Hippocampal formation (tissue), 2 donors: Measurements from ENCODE around the gene SPOCK1.
A peak's percentile ranks its signal among the peaks of the same experiment; 100 is the strongest.
"Not testable (repeated sequence)": the region's sequence is repeated elsewhere in the genome, so short reads cannot be mapped to it uniquely, and the experiment has no call there.

ENCODE experiments used
- DNase-seq, 2 donors: peaks; one replicate each; lab custom pipeline; 2025; lab: John Stamatoyannopoulos, UW

Gene SPOCK1

GRCh38 chr5:137498736-137499505, at the start of gene SPOCK1:
TSS of gene SPOCK1 (minus strand) at chr5:137499326.
- peak; percentile 71 to 73 for DNase-seq

- DNase-seq = no peak
Observed at GRCh38 chr5:137545956-137546355, 46.8 kb upstream of the SPOCK1 start.

- DNase-seq = not testable (repeated sequence)
Observed at GRCh38 chr5:137535449-137535848, 36.3 kb upstream of the SPOCK1 start.

- DNase-seq = no peak
Observed at GRCh38 chr5:137533963-137534362, 34.8 kb upstream of the SPOCK1 start.

GRCh38 chr5:137531266-137531665, 32.1 kb upstream of the SPOCK1 start:
- no peak for DNase-seq

GRCh38 chr5:137521246-137521645, 22.1 kb upstream of the SPOCK1 start:
- peak in 1 of 2 donors; percentile 15 for DNase-seq

GRCh38 chr5:137516961-137517360, 17.8 kb upstream of the SPOCK1 start:
- DNase-seq = no peak

- no peak for DNase-seq
Observed at GRCh38 chr5:137516251-137516797, 17.2 kb upstream of the SPOCK1 start.

GRCh38 chr5:137515238-137515637, 16.1 kb upstream of the SPOCK1 start:
- no peak for DNase-seq

- DNase-seq = no peak
Observed at GRCh38 chr5:137510671-137511070, 11.5 kb upstream of the SPOCK1 start.

- no peak for DNase-seq
Observed at GRCh38 chr5:137507150-137507549, 8.0 kb upstream of the SPOCK1 start.

GRCh38 chr5:137506296-137506695, 7.2 kb upstream of the SPOCK1 start:
- no peak for DNase-seq

- no peak for DNase-seq
Observed at GRCh38 chr5:137504916-137505315, 5.8 kb upstream of the SPOCK1 start.

- DNase-seq = no peak
Observed at GRCh38 chr5:137503456-137503855, 4.3 kb upstream of the SPOCK1 start.

GRCh38 chr5:137502632-137503031, 3.5 kb upstream of the SPOCK1 start:
- DNase-seq = no peak

GRCh38 chr5:137501846-137502406, 2.8 kb upstream of the SPOCK1 start:
- no peak for DNase-seq

- DNase-seq = no peak
Observed at GRCh38 chr5:137501226-137501625, 2.1 kb upstream of the SPOCK1 start.

- no peak for DNase-seq
Observed at GRCh38 chr5:137500615-137501225, 1.6 kb upstream of the SPOCK1 start.

- DNase-seq = not testable (repeated sequence)
Observed at GRCh38 chr5:137499506-137499847, 351 bp upstream of the SPOCK1 start.

GRCh38 chr5:137498301-137498735, 808 bp downstream of the SPOCK1 start:
- DNase-seq = no peak

GRCh38 chr5:137497396-137498290, 1.5 kb downstream of the SPOCK1 start:
- DNase-seq = peak in 1 of 2 donors; percentile 43

- DNase-seq = no peak
Observed at GRCh38 chr5:137496919-137497318, 2.2 kb downstream of the SPOCK1 start.
